ENCODE data around the gene KDELR1. TPM values are rescaled to one million over a fixed set of nuclear protein-coding genes. Genes with fewer than 3 reads are reported as not detected.

The KDELR1 gene
- total and polyA plus RNA-seq, 9 of the 15 experiments (the other 6 are each of a cell fraction or from before 2014, with no cell fraction given): 6.1 to 165 (median 58.5) TPM

GRCh38 chr19:48417421-48417820, 26.1 kb upstream of the KDELR1 start (continued):
- TF ChIP-seq ZBTB2 (IDR thresholded peaks at IDR 0.05): no peak

GRCh38 chr19:48415806-48416221, 24.5 kb upstream of the KDELR1 start:
- Histone ChIP-seq H3K9ac (ENCODE audit: insufficient read depth in 1 of 2, low read depth in 2 of 2, low read length in 2 of 2) (peak overlapping the region in 1 of 2 experiments; percentile 41; a peak in 2 of 4 replicates), H3K9me1 (ENCODE audit: control insufficient read depth, insufficient read depth, low read length) (no peaks in the 10 kb centered on the region), H3K4me1 (replicated peaks in 1 of 2; ENCODE audit: control insufficient read depth in 2 of 2, insufficient read depth in 2 of 2, low read length in 2 of 2) (peaks cover 17 to 44% of the 10 kb centered on the region in 2 experiments), H3K4me3 (no peak overlapping the region), H3K27me3 (ENCODE audit: control insufficient read depth in 2 of 2, insufficient read depth in 2 of 2, low read length in 2 of 2) (no peaks in the 10 kb centered on the region), H3K27ac (ENCODE audit: extremely low read depth, low read depth, low read length) (no peak overlapping the region), H3K4me2 (ENCODE audit: insufficient read depth, low read length) (no peak overlapping the region), H3K79me2 (ENCODE audit: control insufficient read depth, insufficient read depth, low read length) (0 out of 3 replicates have a peak, but pooled peaks cover 2% of the 10 kb centered on the region), H3K36me3 (ENCODE audit: control insufficient read depth, insufficient read depth, low read length) (peaks cover 50% of the 10 kb centered on the region; the same call in 2 of the 3 replicates), H4K20me1 (replicated peaks; ENCODE audit: control insufficient read depth, insufficient read depth, low read length) (no peaks in the 10 kb centered on the region; the same call in 1 of the 2 replicates), H2AFZ (ENCODE audit: low read depth, low read length) (no peak overlapping the region), H3K9me3 (replicated peaks; ENCODE audit: control insufficient read depth, insufficient read depth, low read depth, low read length) (no peaks in the 10 kb centered on the region)
- ChIA-PET CTCF (ENCODE audit: low intra/inter-chr PET ratio) (no interaction called here), POLR2A (interaction anchor here (0.5 to 1.1 kb wide), 2 partner anchors 12 to 65 kb away, joined by 3 to 4 read pairs; no protein-coding TSS in a partner anchor)
- no TSS peak for BruUV-seq (replicated peaks)
- FAIRE-seq (no peak), ATAC-seq (no peak), DNase-seq (ENCODE audit: extremely low read depth in 1 of 4, low spot score in 3 of 4) (no peak)
- in situ Hi-C loops (cut with MboI): no loop called here
- TF ChIP-seq EP300 (IDR thresholded peaks at IDR 0.05; ENCODE audit: low read length) (no peak), MTA3 (IDR thresholded peaks at IDR 0.05; ENCODE audit: borderline replicate concordance) (no peak), RBM22 (IDR thresholded peaks at IDR 0.05; ENCODE audit: low read depth, low read length, poor library complexity, severe bottlenecking) (peak; percentile 44), OTX1 (CRISPR knock-in tag; IDR thresholded peaks at IDR 0.05) (0 out of 2 replicates have a peak, but pooled peaks have one; percentile 57)
- intact Hi-C loops (cut with micrococcal nuclease): no loop called here
- 91% methylated on average over 20 of the region's 30 CpGs for WGBS (ENCODE audit: insufficient coverage, low coverage, missing lambda C conversion rate)

All from K562 (cell line).